Spleen (tissue), 3 donors: Measurements from ENCODE around the gene PLS1.

Source experiments
- POLR2A ChIP-seq, 3 donors: fragments of 450-650 bp; IDR thresholded peaks; one replicate each; pipeline ENCODE4 v1.5.1; 2017; ENCODE audit warnings: antibody characterized with exemption in 3 of 3, mild to moderate bottlenecking in 1 of 3
- POLR2AphosphoS5 ChIP-seq, 3 donors: sonication (generic); formaldehyde crosslinking; IDR thresholded peaks; one replicate each; pipeline ENCODE4 v1.5.1; 2017; ENCODE audit warnings: antibody characterized with exemption in 3 of 3

DNA sequence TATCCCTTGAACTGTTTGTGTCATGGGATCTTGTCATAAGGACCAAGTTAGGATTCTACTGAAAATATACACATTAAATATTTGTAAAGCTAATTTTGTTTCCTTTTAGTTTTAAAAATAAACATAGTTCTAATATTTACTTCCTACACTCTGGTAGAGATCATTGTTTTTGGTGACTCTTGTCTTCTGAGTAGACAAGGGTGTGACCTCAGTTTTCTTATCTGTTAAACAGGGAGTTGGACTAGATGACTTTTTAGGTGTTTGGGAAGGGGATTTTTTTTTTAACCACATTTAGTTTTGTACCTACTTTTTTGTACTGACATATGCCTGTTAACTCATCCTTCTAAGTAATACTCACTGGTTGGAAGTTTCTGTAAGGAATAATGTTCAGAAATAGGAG, 30.8 kb downstream of the PLS1 start:
- TF ChIP-seq POLR2AphosphoS5 (IDR thresholded peaks at IDR 0.05), result no peak
- no peak for TF ChIP-seq POLR2A (IDR thresholded peaks at IDR 0.05)
